MM.1S (cell line): ENCODE data around the gene CERS2.
A peak's percentile ranks its signal among the peaks of the same experiment; 100 is the strongest.

Experiments used
- DNase-seq: peaks from one replicate; pipeline ENCODE4 v3.0.0-alpha.2; 2015
- H2AFZ ChIP-seq: fragments of 300-600 bp; sonication (generic); 2 replicates; pipeline ENCODE4 v1.6.0; 2016; ENCODE audit warnings: antibody characterized with exemption, low read length
- H3F3A ChIP-seq: fragments of 300-600 bp; sonication (generic); 2 replicates; pipeline ENCODE4 v1.6.1; 2016; ENCODE audit warnings: mild to moderate bottlenecking, antibody characterized with exemption, low read length, moderate library complexity, mixed read lengths; ENCODE audit not compliant: insufficient read depth
- H3K27ac ChIP-seq: fragments of 300-600 bp; sonication (generic); 2 replicates; pipeline ENCODE4 v1.5.1; 2016; ENCODE audit warnings: mild to moderate bottlenecking, low read length
- H3K27me3 ChIP-seq: fragments of 300-600 bp; sonication (generic); replicated peaks from 2 replicates; pipeline ENCODE4 v1.6.0; 2016; ENCODE audit warnings: low read length; ENCODE audit not compliant: insufficient read depth
- H3K36me3 ChIP-seq: fragments of 300-600 bp; sonication (generic); replicated peaks from 2 replicates; pipeline ENCODE4 v1.6.1; 2016; ENCODE audit warnings: mild to moderate bottlenecking, low read length, mixed read lengths; ENCODE audit not compliant: insufficient read depth
- H3K4me1 ChIP-seq: fragments of 300-600 bp; sonication (generic); 2 replicates; pipeline ENCODE4 v1.6.1; 2016; ENCODE audit warnings: low read length, mixed read lengths
- H3K4me2 ChIP-seq: fragments of 300-600 bp; sonication (generic); 2 replicates; pipeline ENCODE4 v1.6.0; 2016; ENCODE audit warnings: low read depth, low read length
- H3K4me3 ChIP-seq: fragments of 300-600 bp; sonication (generic); 2 replicates; pipeline ENCODE4 v1.5.1; 2016; ENCODE audit warnings: low read length, mixed read lengths
- H3K79me2 ChIP-seq: fragments of 300-600 bp; sonication (generic); 2 replicates; pipeline ENCODE4 v1.6.1; 2016; ENCODE audit warnings: mixed run types, low read length, mixed read lengths
- H3K9ac ChIP-seq: fragments of 300-600 bp; sonication (generic); 2 replicates; pipeline ENCODE4 v1.6.1; 2016; ENCODE audit warnings: low read length, mixed read lengths
- H3K9me2 ChIP-seq: fragments of 300-600 bp; sonication (generic); replicated peaks from 2 replicates; pipeline ENCODE4 v1.6.1; 2016; ENCODE audit warnings: mild to moderate bottlenecking, low read length, mixed read lengths; ENCODE audit not compliant: insufficient read depth
- H3K9me3 ChIP-seq: fragments of 300-600 bp; sonication (generic); replicated peaks from 2 replicates; pipeline ENCODE4 v1.6.1; 2016; ENCODE audit warnings: mild to moderate bottlenecking, low read length, mixed read lengths; ENCODE audit not compliant: insufficient read depth
- H4K20me1 ChIP-seq: fragments of 300-600 bp; sonication (generic); 2 replicates; pipeline ENCODE4 v1.6.1; 2016; ENCODE audit warnings: mild to moderate bottlenecking, low read length, moderate library complexity, mixed read lengths; ENCODE audit not compliant: insufficient read depth
- EZH2 ChIP-seq: fragments of 300-600 bp; sonication (generic); optimal IDR thresholded peaks from 2 replicates; pipeline ENCODE3; 2017; ENCODE audit warnings: low read depth, mild to moderate bottlenecking, antibody characterized with exemption, low read length, mixed read lengths
- EZH2phosphoT487 ChIP-seq: fragments of 300-600 bp; sonication (generic); IDR thresholded peaks from 2 replicates; pipeline ENCODE4 v1.6.1; 2018; ENCODE audit warnings: antibody characterized with exemption, low read length
- TF ChIP-seq, protein P1 (sequence below): fragments of 300-600 bp; sonication (generic); IDR thresholded peaks from 2 replicates; pipeline ENCODE4 v1.5.1; 2016; ENCODE audit warnings: antibody characterized with exemption, low read length, mixed read lengths

The CERS2 gene

DNA sequence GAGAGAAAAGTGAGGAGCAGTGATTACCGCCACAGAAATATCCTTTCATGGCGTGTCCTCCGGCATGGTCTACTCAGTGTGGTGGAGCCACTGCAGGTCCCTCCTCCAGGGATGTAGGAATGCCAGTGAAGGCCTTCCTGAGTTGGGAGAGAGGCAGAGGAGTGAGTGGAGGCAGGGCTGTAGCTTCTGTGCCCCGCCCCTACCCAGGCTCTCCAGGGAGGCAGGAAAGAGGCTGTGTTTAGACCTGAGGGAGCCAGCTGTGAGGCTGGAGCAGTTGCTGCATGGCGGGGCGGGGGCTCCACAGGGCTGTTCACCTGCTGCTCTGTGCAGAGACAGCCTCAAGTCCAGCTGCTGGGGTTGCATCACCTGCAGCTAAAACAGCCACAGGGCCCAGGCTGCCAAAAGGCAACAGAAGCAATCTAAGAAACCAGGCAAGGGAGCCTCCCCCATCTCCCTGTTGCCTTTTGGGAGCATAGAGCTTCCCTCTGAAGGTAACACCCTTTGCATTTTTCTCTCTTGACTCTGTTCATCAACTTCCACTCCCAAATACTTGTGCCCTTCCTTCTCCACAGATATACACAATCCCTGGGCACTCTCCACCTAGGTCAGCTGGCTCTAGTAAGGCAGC is 6.7 kb upstream of the CERS2 start:
- Histone ChIP-seq H3K9me3 (no peaks in the 10 kb centered on the region), H3K27me3 (no peaks in the 10 kb centered on the region), H3F3A (peaks cover 8% of the 10 kb centered on the region; the same call in 1 of the 2 replicates), H3K4me3 (no peak overlapping the region), H4K20me1 (no peaks in the 10 kb centered on the region), H3K9me2 (no peaks in the 10 kb centered on the region), H3K4me2 (no peak overlapping the region), H2AFZ (peak overlapping the region; percentile 19), H3K9ac (no peak overlapping the region), H3K4me1 (peaks cover 30% of the 10 kb centered on the region), H3K27ac (peak overlapping the region; percentile 1; the same call in 1 of the 2 replicates), H3K36me3 (no peaks in the 10 kb centered on the region), H3K79me2 (no peaks in the 10 kb centered on the region)
- TF ChIP-seq EZH2, result no peak
- TF ChIP-seq, protein P1, sequence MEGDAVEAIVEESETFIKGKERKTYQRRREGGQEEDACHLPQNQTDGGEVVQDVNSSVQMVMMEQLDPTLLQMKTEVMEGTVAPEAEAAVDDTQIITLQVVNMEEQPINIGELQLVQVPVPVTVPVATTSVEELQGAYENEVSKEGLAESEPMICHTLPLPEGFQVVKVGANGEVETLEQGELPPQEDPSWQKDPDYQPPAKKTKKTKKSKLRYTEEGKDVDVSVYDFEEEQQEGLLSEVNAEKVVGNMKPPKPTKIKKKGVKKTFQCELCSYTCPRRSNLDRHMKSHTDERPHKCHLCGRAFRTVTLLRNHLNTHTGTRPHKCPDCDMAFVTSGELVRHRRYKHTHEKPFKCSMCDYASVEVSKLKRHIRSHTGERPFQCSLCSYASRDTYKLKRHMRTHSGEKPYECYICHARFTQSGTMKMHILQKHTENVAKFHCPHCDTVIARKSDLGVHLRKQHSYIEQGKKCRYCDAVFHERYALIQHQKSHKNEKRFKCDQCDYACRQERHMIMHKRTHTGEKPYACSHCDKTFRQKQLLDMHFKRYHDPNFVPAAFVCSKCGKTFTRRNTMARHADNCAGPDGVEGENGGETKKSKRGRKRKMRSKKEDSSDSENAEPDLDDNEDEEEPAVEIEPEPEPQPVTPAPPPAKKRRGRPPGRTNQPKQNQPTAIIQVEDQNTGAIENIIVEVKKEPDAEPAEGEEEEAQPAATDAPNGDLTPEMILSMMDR, result no peak
- TF ChIP-seq EZH2phosphoT487, result no peak
- no peak for DNase-seq

DNA sequence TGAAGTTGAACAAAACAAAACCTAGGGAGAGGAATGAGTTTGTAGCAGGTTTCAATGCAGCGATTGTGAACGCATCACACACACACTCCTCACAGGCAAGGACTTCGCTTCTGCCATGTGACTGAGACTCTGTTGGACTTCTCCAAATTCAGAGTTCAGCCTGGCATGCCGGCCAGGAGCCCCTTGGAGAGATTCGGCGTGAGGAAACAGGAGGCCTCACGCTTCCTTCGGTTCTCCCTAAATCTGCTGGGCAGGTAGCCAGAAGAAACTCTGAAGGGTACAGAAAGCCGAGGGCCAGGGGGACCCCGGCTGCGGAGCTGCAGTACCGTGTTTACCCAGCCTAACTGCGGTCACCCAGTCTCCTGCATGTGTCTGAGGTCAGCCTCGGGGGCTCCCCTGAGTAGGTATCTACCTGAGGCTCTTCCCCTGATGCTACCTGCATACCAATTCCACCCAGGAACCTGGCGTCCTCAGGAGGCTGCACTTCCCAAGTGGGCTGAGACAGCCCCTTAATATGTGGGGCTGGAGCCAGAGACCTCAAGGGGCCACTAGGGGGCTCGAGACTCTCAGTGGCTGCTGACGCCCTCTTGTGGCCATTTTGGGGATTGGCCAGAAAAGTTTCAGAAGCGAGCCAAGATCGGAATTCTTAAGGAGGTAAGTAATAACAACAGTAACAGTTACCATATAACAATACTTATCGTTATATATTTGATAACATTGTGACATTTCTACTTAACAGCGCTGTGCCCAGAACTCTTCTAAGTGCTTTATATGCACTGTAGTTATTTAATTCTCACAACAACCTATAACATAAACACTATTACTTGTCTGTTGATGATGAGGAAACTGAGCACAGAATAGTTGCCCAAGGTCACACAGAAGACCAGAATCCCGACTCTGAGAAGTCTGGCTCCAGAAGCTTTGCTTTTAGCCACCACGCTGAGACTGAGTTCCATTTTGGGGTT is 4.7 kb upstream of the CERS2 start:
- Histone ChIP-seq H3F3A (peaks cover 14% of the 10 kb centered on the region; the same call in 1 of the 2 replicates), H3K4me1 (peaks cover 30% of the 10 kb centered on the region), H3K9ac (peak overlapping the region; percentile 11; the same call in 1 of the 2 replicates), H3K79me2 (no peaks in the 10 kb centered on the region), H3K4me3 (peak overlapping the region; percentile 11), H2AFZ (peak overlapping the region; percentile 66), H3K9me3 (no peaks in the 10 kb centered on the region), H4K20me1 (no peaks in the 10 kb centered on the region), H3K27me3 (no peaks in the 10 kb centered on the region), H3K4me2 (peak overlapping the region; percentile 60), H3K9me2 (no peaks in the 10 kb centered on the region), H3K36me3 (no peaks in the 10 kb centered on the region), H3K27ac (no peak overlapping the region; the same call in 1 of the 2 replicates)
- no peak for TF ChIP-seq EZH2
- TF ChIP-seq, protein P1, result peak; percentile 100
- no peak for TF ChIP-seq EZH2phosphoT487
- DNase-seq, result peak; percentile 96

GRCh38 chr1:150976879-150977694 is 2.5 kb upstream of the CERS2 start:
- TF ChIP-seq, protein P1, result no peak
- no peak for TF ChIP-seq EZH2phosphoT487
- no peak for TF ChIP-seq EZH2
- peak overlapping the region; percentile 49 for H2AFZ ChIP-seq
- DNase-seq, result peak; percentile 86
- no peaks in the 10 kb centered on the region for H4K20me1 ChIP-seq
- peak overlapping the region; percentile 43; the same call in 1 of the 2 replicates for H3K27ac ChIP-seq
- H3K36me3 ChIP-seq, result no peaks in the 10 kb centered on the region
- H3K4me3 ChIP-seq, result peak overlapping the region; percentile 17
- H3K27me3 ChIP-seq, result no peaks in the 10 kb centered on the region
- H3K9me3 ChIP-seq, result no peaks in the 10 kb centered on the region
- no peaks in the 10 kb centered on the region for H3K9me2 ChIP-seq
- H3K4me2 ChIP-seq, result peak overlapping the region; percentile 62
- peaks cover 21% of the 10 kb centered on the region for H3K79me2 ChIP-seq
- peaks cover 43% of the 10 kb centered on the region for H3K4me1 ChIP-seq
- H3F3A ChIP-seq, result peaks cover 14% of the 10 kb centered on the region; the same call in 1 of the 2 replicates
- peak overlapping the region; percentile 38; the same call in 1 of the 2 replicates for H3K9ac ChIP-seq
